T-helper 2 cell treated with Interferon-gamma antibody and Interleukin-4, amounts not matched to agents 100 ng/mL and 5 ng/mL, for 36 hours (primary cell): ENCODE data around the gene PAPOLA. TPM values are rescaled to one million over a fixed set of nuclear protein-coding genes. Genes with fewer than 3 reads are reported as not detected.
"Not testable (repeated sequence)": the region's sequence is repeated elsewhere in the genome, so short reads cannot be mapped to it uniquely, and the experiment has no call there.

Experiments used
- intact Hi-C: fragments of 100-400 bp; cut with micrococcal nuclease; formaldehyde crosslinking; loops from one replicate; pipeline ENCODE4 v1.15.1; 2023
- total RNA-seq: library from RNA; stranded (reverse); gene quantifications from 2 replicates; pipeline ENCODE4 v1.2.3, GENCODE V29; 2022

The PAPOLA gene
- 185 and 190 TPM in 2 replicates for total RNA-seq

DNA sequence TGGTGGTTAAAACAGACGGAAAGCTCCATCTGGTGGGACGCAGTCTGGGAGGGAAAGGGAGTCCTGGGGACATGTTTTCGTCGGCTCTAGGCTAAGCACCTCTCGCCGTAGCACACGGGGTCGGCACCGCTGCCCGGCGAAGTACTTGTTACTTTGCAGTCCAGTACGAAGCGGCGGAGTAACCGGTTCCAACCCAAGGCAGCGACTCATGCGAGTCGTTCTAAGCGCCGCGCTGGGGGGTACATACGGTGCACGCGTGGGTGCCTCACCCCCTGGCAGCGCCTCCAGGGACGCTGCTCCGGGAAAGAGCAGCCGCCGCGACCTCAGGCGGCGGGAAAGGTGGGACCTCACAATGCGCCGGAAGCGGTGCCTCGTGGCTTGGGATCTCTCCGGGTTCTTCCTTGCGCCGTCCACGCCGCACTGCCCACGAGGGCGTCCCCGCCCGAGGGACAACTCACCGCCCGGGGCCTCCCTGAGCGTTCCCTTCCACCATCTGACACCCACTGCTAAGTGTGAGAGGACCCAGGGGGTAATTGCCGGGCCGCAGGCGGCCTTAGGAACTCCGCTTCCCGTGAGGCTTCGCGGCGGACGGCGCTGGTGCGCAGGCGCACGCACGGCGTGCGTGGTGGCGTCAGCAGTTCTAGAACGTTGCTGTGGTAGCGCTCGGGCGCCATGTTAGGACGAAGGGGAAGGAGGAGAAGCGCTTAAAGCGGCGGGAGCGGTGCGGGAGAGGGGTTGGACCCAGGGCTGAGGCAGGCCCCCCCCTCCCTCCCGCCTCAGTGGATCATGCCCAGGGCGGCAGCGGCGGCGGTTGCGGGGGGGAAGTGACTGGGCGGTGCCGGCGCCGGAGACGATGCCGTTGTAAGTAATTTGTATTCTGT lies at the start of gene PAPOLA:
TSS of gene PAPOLA (plus strand) at position 643 of the 881 bp plus-strand sequence. CDS start at position 854, 211 bp downstream.
- intact Hi-C loops, result loop anchor here (1.0 to 5.0 kb wide), 3 partner anchors 110 to 295 kb away; partner anchors contain the start of genes AK7, ATG2B, GSKIP and VRK1

DNA sequence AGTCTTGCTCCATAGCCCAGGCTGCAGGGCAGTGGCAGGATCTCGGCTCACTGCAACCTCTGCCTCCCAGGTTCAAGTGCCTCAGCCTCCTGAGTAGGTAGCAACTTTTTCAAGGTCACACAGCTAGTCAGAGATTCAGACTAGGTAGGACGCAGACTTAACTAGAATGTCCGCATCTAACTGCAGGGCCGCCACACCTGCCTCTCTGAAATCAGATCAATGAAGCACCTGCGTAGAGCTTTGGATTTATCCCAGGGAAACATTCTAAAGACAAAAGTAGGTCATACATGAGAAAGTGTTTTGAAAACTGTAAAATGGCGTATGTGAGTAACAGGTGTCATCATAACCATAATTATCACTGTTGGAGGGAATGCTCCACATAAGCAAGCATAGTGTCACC lies 49.5 kb upstream of the PAPOLA start:
- intact Hi-C loops, result no loop called here

DNA sequence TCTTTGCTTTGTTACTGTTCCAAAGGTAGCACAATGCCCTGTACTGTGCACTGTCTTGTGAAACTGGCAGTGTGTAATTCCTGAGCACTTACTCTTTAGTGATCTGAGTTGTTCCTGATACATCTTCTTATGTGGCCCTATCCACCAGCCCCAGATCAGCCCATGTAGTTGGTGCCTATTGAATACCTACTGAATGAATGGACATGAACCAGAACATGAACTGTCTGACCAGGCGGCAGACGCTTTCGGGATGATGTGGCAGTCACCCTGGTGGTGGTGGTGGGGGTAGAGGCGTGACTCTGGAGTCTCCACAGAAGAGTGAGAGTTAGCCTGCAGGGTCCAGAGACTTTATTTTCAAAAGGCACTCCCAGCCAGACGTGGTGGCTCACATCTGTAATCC lies 46.6 kb upstream of the PAPOLA start:
- intact Hi-C loops, result no loop called here

DNA sequence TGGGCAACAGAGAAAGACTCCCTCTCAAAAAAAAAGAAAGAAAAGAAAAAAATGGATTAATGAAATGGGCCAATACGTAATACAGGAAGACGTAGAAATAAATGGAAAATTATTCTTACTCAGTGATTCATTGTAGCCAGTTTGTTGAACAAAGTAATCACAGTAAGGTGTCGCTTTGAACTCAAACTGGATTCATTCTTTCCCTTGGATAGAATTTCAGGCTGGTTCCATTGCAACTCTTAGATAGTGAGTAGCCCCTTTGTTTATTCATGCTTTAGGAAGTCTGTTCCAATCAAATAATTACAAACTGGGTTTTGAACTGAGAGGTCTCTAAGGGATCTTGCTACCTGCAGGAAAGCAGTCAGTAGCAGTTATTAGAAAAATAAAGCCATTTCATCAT lies 42.3 kb upstream of the PAPOLA start:
- intact Hi-C loops, result no loop called here

DNA sequence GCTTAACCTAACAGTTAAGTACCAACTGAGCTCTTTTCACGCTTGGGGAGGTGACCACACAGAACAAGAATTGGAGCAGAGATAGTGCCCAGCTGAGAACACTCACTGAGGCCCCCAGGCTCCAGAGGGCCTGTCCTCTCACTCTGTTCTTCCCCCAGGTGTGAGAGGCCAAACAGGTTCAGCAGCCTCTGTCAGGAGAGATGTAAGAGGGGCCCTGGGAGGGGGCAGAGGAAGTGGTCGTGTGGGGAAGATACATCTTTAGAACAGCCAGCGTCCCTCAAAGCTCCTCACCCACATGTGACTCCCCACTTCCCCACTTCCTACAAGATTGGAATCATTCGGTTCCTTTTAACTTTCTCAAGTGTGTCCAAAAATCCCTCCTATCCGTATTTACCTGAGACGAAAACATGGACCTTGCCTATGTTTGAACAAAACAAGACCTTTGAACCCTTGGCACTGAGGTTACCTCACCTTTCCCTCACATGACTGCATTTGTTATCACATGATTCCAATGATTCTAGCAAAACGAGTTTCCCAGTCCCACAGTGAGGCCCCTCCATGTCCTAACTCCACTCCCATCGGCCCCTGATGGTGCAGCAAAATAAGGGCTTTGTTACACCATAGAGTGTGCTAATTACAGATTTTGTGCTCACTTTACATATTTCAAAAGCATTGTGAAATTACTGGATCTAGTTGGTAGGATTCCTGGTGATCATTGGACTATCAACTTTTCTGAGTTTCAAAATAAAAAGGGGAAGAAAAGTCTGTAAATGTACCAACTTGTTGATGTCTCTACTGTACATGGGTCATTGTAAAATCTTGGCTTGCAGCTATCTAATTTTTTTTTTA lies 40.0 kb upstream of the PAPOLA start:
- intact Hi-C loops, result no loop called here

DNA sequence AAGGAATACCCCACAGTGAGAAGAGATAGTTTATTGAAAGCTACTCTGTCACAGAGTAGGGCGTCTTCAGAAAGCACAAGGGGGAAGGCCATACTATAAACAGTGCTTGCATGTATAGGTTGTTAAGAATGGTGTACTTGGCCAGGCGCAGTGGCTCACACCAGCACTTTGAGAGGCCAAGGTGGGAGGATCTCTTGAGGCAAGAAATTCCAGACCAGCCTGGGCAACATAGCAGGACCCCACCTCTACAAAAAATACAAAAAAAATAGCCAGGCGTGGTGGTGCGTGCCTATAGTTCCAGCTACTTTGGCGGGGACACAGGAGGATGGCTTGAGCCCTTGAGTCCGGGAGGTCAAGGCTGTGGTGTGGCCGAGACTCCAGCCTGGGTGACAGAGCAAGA lies 38.0 kb upstream of the PAPOLA start:
- intact Hi-C loops, result no loop called here

DNA sequence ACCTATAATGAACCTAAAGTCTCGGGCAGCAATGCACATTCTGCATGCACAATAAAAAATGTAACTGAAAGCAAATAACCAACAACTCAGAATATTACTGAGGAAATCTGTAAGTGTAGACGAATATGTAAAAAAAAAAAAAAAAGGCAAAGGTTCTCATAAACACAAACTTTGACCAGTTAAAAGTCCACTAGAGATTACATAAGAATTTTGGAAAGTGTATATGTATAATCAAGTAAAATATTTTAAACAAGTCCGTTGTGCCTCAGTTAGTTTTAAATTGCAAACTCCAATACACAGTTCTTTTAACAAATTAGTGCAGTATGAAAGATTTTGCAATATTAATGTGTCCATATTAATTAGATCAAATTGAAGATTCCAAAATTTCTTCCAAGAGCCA lies 35.3 kb upstream of the PAPOLA start:
- intact Hi-C loops, result no loop called here

DNA sequence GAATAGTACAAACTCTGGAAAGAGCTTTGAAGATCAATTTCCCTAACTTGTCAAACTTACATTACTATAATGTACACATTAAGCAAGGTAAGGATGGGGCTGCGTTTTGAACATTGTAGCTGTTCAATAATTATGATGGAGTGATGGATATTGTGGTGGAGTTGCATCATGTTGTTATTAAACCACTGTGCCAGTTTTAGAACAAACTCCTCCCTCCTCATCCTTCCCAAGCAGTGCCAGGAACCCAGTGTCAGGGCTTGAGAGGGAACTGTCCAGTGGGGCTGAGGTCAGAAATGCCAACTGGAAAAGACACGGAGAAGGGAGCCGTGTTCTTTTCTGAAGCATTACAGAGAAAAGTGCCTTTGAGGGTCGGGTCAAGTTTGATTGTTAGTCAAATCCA lies 31.9 kb upstream of the PAPOLA start:
- intact Hi-C loops, result no loop called here

DNA sequence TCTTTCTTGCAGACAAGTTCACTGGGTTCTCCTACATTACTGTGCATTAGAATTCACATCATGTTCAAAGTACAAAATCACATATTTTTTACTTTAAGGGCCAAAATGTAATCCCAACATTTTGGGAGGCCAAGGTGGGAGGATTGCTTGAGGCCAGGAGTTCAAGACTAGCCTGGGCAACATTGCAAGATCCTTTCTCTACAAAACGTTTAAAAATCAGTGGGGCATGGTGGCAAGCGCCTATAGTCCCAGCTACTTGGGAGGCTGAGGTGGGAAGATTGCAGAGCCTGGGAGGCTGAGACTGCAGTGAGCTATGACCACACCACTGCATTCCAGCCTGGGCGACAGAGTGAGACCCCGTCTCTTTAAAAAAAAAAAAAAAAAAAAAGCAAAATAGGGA lies 31.2 kb upstream of the PAPOLA start:
- intact Hi-C loops, result not testable (repeated sequence)

DNA sequence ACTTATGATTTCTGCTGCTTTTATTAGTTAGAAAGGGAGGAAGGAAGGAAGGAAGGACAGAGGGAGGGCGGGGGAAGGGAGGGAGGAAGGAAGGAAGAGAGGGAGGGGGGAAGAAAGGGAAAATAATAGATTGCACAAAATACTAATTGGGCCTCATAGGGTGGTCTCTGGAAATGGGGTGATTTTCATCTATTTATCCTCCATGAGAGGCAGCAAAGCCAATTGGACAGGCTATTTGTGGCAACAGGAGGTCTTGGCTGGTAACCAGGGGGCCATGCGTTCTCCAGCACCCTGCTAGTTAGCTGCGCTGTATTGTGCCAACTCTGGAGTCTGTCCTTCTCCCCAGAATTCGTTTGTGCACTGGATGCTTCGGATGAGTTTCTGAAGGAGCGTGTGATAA lies 24.1 kb upstream of the PAPOLA start:
- intact Hi-C loops, result no loop called here

DNA sequence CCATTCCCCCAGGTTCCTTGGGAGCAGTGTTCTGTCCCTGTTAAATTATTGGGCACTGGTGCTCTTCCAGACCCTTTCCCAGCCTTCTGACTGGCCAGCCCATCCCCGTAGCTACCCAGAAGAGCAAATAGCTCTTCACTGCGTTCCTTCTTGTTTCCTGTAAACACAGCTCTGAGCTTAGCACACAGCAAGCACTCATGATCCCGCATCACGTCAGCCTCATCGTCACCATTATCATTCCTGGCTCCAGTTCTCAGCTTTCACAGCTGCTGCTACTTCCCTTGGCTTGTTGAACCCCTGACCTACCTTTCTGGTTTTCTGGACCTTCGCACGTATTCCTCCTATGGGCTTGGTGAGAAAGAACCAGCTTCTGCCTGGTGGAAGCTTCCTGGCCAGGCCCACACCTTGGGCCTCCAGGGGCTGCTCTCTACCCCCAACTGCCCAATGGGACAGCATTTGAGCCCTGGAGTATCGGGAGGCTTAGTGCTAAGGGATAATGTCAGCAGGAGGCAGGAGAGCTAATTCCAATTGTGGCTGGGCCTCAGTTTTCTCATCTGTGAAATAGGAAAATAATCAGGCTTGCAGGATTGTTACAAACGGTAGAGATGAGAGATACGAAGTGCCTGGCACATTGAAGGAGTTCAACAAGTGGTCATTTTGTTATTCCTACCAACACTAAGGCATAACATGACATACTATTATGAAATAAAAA lies 22.6 kb upstream of the PAPOLA start:
- intact Hi-C loops, result no loop called here

DNA sequence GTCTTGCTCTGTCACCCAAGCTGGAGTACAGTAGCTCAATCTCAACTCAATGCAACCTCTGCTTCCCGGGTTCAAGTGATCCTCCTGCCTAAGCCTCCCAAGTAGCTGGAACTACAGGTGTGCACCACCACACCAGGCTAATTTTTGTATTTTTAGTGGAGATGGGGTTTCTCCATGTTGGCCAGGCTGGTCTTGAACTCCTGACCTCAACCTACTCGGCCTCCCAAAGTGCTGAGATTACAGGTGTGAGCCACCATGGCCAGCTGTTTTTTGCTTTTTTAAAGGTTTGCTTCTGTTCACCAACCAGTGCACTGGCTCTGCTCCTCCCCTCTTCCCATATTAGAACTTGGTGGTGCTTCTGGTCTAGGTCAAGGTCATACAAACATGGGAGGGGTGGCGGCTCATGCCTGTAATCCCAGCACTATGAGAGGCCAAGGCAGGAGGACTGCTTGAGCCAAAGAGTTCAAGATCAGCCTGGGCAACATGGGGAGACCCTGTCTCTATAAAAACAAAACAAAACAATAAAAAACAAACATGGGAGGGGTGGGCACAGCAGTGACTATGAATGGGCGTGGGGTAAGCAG lies 20.4 kb upstream of the PAPOLA start:
- intact Hi-C loops, result no loop called here

DNA sequence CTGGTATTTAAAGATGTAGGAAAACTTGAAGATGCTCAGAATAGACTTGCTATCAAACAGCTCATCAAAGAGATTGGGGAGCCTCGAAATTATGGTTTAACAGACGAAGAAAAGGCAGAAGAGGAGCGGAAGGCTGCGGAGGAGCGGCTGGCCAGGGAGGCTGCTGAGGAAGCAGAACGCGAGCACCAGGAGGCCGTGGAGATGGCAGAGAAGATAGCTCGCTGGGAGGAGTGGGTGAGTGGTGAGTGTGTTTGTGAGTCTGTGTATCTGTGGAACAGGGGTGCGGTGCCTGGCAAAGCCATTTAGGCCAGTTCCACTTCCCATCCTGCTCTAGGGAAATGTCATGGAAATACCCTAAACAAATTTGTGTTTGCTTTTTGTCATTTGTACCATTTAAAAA lies 19.2 kb upstream of the PAPOLA start:
- intact Hi-C loops, result no loop called here

DNA sequence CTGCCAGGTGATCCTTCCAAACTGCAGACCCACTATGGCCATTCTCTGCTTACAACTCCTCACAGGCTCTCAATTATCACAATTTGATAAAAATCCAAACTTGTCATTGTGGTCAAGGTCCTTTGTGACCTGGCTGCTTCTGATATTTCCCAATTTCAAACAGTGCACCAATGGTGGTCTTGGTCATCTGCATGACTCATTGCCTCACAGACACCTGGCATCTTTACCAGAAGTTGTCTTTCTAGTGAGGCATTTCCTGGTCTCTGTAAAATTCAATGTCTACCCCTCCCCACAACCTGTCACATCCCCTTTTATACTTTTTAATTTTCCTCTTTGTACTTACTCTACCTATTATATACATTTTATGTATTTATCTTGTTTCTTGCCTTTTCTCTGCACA lies 17.8 kb upstream of the PAPOLA start:
- intact Hi-C loops, result no loop called here

DNA sequence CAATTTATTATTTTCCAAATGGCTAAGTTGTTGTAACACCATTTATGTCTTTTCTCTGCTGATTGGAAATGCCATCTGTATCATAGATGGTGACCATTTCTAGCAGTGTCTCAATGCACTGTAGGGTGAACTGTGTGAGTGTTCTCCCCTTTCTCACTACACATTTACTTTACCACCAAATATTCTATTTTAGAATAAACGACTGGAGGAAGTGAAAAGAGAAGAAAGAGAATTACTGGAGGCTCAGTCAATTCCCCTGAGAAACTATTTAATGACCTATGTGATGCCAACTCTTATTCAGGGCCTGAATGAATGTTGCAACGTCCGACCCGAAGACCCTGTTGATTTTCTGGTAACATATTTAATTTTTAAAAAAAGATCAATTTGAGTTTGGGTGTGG lies 15.5 kb upstream of the PAPOLA start:
- intact Hi-C loops, result no loop called here

DNA sequence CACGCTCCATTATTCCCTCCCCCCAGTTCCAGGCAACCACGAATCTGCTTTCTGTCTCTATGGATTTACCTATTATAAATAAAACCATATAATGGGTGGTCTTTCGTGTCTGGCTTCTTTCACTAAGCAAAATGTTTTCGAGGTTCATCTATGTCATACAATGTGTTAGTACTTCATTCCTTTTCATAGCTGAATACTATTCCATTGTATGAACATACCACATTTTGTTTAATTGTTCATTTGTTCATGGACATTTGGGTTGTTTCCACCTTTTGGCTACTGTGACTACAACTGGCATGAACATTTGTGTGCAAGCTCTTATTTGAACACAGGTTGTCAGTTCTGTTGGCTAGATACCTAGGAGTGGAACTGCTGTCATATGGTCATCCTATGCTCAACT lies 12.9 kb upstream of the PAPOLA start:
- intact Hi-C loops, result no loop called here

DNA sequence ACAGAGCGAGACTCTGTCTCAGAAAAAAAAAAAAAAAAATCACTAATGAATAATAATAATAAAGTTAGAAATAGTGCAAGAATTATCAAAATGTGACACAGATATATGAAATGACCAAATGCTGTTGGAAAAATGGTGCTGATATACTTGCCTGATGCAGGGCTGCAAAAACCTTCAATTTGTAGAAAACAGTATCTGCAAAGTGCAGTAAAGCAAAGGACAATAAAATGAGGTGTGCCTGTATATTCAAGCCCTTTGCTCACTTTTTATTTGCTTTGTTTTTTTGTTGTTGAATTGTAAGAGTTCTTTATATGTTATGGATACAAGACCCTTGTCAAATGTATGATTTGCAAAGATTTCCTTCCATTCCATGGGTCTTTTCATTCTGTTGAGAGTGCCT lies 9.0 kb upstream of the PAPOLA start:
- intact Hi-C loops, result no loop called here

DNA sequence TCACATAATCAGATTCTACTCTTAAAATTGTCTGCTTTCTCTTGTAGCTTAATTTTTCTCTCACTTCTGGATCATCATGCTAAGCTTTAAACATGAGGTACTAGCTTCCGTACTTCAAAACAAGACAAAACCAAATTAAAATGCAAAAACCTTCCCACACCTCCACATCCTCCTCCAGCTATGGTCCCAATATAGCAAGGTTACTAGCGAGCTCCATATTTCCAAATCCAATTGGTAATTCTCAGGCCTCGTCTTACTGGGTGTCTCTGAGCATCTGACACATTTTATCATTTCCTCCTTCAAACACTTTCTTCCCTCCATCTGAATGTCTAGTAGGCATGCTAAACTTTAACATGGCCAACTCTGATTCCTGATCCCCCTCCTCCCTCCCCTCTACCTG lies 7.9 kb upstream of the PAPOLA start:
- intact Hi-C loops, result no loop called here

DNA sequence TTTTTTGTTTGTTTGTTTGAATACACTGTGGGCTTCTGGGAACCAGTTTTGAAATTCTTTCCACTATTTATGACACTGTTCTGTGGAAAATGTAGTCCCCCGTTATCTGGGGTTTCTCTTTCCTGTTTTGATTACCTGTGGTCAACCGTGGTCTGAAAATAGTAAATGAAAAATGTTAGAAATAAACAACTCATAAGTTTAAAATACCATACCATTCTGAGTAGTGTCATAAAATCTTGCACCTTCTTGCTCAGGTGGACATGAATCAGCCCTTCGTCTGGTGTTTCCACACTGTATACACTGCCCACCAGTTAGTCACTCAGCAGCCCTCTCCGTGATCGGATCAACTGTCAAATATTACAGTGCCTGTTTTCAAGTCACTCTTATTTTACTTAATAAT lies 5.1 kb upstream of the PAPOLA start:
- intact Hi-C loops, result no loop called here

DNA sequence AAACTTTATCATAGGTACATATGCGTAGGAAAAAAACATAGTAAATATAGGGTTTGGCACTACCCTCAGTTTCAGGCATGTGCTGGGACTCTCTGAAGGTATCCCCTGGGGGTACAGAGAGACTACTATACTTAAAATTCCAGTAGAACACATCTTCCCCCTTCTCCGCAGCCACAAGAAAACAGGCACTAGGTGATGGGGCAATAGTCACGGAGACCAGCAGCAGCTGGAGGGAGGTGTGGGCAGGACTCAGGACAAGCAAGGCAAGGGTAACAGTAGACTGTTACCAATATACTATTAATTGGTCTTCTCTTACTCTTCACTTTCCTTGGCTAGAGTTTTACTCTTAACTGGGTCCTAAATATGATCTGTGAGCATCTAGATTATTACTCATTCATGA lies 4.6 kb upstream of the PAPOLA start:
- intact Hi-C loops, result no loop called here

DNA sequence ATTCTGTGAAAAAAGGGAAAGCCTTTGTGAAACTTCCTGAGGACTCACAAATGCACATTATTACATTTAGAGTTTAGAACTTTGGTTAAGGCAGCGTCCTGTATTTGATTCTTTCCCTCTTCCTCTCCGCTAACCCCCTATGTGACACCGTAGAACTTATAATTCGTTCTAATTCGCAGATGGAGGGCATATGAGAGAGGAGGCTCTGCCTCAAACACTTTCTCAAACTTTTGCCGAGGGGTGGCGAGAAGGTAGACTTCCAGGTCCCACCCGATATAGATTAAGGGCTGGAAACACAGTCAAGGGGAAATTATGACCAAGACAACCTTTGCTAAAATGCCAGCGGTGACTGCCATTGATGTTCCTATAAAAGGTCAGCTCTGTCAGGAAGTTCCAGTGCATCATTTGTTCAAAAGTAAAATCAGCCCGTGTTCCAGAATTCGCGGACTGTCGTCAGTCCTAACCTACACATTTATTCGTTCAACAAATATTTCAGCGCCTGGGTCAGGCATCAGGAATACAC lies 904 bp upstream of the PAPOLA start:
- intact Hi-C loops, result loop anchor here (5.0 kb wide), 1 partner anchor 109 kb away; the partner anchor contains the start of gene AK7
